Measurements from ENCODE around the gene NGEF. TPM values are rescaled to one million over a fixed set of nuclear protein-coding genes. Genes with fewer than 3 reads are reported as not detected.
"Not testable (repeated sequence)": the region's sequence is repeated elsewhere in the genome, so short reads cannot be mapped to it uniquely, and the experiment has no call there.

The NGEF gene
- total RNA-seq, 2 experiments from 2014 or later = 0.48 to 0.58 TPM

DNA sequence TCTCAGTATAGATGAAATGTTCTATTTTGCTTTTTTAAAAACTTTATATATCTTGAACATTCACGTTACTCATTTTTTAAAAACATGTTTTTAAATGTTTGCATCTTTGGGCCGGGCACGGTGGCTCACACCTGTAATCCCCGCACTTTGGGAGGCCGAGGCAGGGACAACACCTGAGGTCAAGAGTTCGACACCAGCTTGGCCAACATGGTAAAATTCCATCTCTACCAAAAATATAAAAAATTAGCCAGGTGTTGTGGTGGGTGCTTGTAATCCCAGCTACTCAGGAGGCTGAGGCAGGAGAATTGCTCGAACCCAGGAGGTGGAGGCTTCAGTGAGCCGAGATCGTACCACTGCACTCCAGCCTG, 105.4 kb downstream of the NGEF start:
- H3K4me3 Mint-ChIP-seq; POLR2A ChIA-PET; H3K36me3 Mint-ChIP-seq (ENCODE audit: low read depth); CTCF ChIA-PET; H3K27ac Mint-ChIP-seq; H3K4me1 Mint-ChIP-seq; H3K9me3 Mint-ChIP-seq; DNase-seq: not testable (repeated sequence)
- peaks cover 31% of the 10 kb centered on the region for H3K27me3 Mint-ChIP-seq

DNA sequence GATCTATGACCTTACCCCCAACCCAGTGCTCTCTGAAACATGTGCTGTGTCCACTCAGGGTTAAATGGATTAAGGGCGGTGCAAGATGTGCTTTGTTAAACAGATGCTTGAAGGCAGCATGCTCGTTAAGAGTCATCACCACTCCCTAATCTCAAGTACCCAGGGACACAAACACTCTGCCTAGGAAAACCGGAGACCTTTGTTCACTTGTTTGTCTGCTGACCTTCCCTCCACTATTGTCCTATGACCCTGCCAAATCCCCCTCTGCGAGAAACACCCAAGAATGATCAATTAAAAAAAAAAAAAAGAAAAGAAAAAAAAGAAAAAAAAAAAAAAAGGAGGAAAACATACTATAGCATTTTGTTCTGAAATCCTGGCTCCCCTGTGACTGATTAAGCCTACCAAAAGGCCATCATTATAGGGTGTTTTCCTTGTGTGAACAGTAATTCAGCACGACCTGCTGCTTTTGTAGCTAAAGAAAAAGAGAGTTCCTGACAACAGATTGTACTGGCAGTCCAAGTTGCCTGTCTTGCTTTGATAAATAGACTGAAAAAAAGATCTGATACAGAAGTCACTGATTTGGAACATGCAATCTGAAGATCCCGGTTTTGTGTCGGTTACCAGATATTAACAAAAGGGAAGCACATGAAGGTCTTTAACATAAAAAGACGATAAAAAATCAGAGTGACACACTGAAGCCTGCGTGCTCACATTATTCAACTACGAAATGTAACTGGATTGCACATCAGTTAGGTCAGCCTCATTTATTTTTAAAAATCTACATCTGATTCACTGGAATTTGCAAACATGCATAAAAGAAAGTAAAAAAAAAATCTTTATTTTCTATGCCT, 106.0 kb downstream of the NGEF start:
- POLR2A ChIA-PET; DNase-seq; H3K4me1 Mint-ChIP-seq; CTCF ChIA-PET; H3K36me3 Mint-ChIP-seq (ENCODE audit: low read depth); H3K4me3 Mint-ChIP-seq; H3K9me3 Mint-ChIP-seq; H3K27ac Mint-ChIP-seq: not testable (repeated sequence)
- H3K27me3 Mint-ChIP-seq = peaks cover 27% of the 10 kb centered on the region

DNA sequence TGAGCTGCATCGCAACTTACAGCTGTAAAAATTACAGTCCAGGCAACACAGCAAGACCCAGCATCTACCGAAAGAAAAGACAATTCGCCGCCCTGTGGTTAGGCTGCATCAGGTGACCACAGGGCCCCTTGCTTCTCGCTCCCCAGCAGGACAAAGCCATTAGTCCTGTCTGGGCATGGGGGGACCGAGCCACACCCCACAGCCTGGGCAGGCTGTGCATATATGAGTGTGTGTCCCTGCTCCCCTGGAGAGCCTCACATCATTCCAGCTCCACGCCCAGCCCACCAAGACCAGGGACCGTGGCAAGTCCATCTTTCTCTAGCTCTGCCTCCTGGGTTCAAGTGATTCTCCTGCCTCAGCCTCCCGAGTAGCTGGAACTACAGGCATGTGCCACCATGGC, 109.1 kb downstream of the NGEF start:
- Mint-ChIP-seq H3K36me3 (ENCODE audit: low read depth) (no peaks in the 10 kb centered on the region), H3K27me3 (peaks cover 3% of the 10 kb centered on the region), H3K9me3 (no peaks in the 10 kb centered on the region), H3K4me3 (no peak overlapping the region), H3K4me1 (peaks cover 6% of the 10 kb centered on the region), H3K27ac (no peak overlapping the region)
- ChIA-PET CTCF (no interaction called here), POLR2A (no interaction called here)
- no peak for DNase-seq

DNA sequence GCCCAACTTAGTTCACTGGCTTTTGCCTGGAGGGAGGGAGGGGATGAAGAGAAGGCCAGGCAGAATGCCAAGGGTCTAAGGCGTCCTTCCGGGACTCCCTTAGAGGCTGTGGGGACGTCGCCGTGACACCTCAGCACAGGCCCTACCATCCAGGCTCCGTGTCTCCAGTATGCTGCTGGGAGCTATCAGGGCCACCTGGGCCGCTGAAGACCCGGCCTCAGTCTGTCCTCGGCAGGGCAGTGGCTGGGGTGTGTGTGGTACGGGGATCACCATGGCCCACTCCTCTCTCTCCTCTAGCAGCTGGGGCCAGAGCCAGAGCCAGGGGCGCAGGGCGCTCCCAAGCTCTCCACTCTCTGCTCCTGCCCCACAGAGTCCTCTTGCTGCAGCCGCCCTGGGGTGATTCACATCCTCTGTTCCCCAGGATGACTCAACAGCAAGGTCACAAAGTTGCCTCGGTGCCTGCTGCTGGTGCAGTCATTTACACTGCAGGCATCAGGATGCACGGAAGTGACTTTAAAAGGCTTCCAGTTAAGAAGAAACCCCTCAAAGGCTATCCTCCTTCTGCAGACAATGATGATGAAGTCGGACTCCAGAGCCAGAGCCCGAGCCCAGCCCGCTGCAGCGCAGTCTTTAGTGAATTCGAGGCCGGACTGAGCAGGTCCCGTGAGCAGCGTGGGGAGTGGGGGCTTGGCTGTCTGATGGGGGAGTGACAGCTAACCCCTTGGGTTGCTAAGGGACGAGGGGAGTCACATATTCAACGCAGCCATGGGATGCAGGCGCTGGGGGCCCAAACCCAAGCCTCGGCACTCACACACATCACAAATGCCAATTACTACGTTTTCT, 111.1 kb downstream of the NGEF start:
- H3K36me3 Mint-ChIP-seq (ENCODE audit: low read depth) = no peaks in the 10 kb centered on the region
- ChIA-PET POLR2A (no interaction called here), CTCF (no interaction called here)
- DNase-seq = peak; percentile 55
- peaks cover 11% of the 10 kb centered on the region for H3K4me1 Mint-ChIP-seq
- H3K9me3 Mint-ChIP-seq = no peaks in the 10 kb centered on the region
- H3K27me3 Mint-ChIP-seq = no peaks in the 10 kb centered on the region
- no peak overlapping the region for H3K4me3 Mint-ChIP-seq
- peak overlapping the region; percentile 11 for H3K27ac Mint-ChIP-seq

DNA sequence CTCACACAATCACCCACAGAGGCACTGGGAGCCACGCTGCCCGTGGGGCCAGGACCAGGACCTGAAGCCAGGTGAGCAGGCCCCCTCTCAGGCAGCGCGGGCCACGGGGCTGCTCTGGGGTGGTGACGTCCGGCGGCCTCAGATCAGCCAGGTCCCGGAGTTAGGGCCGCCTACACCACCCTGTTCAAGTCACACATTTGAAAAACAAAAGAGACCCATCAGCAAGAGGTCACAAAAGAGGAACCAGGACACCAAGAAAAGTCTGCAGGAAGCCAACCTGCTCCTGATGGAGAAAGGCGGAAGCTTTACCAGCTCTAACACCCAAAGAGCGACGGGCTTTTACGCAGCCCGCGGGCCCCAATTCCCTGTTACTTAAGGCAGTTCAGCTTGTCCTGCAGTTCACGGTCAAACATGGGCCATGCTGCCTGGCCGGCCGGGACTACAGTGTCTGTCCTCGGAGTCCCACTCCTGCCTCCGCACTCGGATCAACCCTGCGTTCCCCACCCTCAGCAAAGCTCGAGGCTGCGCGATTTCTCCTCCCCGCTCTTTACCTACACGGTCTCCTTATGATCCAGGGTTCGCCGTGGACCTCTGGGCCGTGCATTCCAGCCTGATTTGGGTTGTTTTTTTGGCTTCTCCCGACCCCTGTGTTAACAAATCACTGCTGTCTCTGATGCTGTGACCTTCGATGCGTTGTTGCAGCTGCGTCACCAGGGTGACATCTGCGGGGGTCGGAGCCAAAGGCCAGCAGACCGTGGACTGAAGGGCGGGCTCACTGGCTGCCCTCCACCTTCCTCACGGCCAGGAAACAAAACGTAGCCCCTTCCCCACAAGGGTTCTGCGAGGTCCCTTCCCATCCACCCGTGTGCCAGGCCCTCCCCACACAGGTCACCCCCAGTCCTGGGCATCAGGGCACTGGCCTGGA, 112.0 kb downstream of the NGEF start:
- Mint-ChIP-seq H3K9me3 (no peaks in the 10 kb centered on the region), H3K4me3 (no peak overlapping the region), H3K27me3 (no peaks in the 10 kb centered on the region), H3K36me3 (ENCODE audit: low read depth) (no peaks in the 10 kb centered on the region), H3K4me1 (peaks cover 11% of the 10 kb centered on the region), H3K27ac (no peak overlapping the region)
- ChIA-PET CTCF (no interaction called here), POLR2A (no interaction called here)
- no peak for DNase-seq

GRCh38 chr2:232898592-232899543, 114.2 kb downstream of the NGEF start:
- CTCF ChIA-PET = no interaction called here
- DNase-seq = no peak
- Mint-ChIP-seq H3K9me3 (no peaks in the 10 kb centered on the region), H3K27ac (no peak overlapping the region), H3K4me1 (peaks cover 11% of the 10 kb centered on the region), H3K36me3 (ENCODE audit: low read depth) (no peaks in the 10 kb centered on the region), H3K4me3 (no peak overlapping the region), H3K27me3 (no peaks in the 10 kb centered on the region)
- POLR2A ChIA-PET = no interaction called here

GRCh38 chr2:232897598-232898408, 115.3 kb downstream of the NGEF start:
- H3K27ac Mint-ChIP-seq = no peak overlapping the region
- no peaks in the 10 kb centered on the region for H3K36me3 Mint-ChIP-seq (ENCODE audit: low read depth)
- H3K27me3 Mint-ChIP-seq = no peaks in the 10 kb centered on the region
- no peak overlapping the region for H3K4me3 Mint-ChIP-seq
- CTCF ChIA-PET = no interaction called here
- DNase-seq = no peak
- H3K9me3 Mint-ChIP-seq = no peaks in the 10 kb centered on the region
- POLR2A ChIA-PET = no interaction called here
- H3K4me1 Mint-ChIP-seq = peaks cover 11% of the 10 kb centered on the region

- Mint-ChIP-seq H3K36me3 (ENCODE audit: low read depth) (no peaks in the 10 kb centered on the region), H3K27ac (no peak overlapping the region), H3K27me3 (no peaks in the 10 kb centered on the region), H3K4me3 (no peak overlapping the region), H3K9me3 (no peaks in the 10 kb centered on the region), H3K4me1 (peaks cover 7% of the 10 kb centered on the region)
- ChIA-PET CTCF (no interaction called here), POLR2A (no interaction called here)
- DNase-seq = no peak
These were observed 116.1 kb downstream of the NGEF start for GRCh38 chr2:232896720-232897597.

DNA sequence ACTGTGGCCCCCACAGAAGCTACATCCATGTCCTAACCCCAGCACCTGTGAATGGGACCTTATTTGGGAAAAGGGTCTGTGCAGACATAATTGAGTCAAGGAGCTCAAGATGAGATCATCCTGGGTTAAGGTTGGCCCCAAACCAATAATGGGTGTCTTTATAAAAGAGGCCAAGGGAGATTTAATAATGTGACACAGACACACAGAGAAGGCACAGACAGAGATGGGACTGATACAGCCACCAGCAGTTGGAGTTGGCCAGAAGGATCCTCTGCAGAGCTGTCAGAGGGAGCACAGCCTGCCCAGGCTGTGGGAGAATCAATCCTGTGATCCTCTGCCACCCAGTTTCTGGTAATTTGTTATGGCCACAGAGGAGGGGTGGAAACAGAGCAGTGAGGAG, 116.9 kb downstream of the NGEF start:
- no peak overlapping the region for H3K4me3 Mint-ChIP-seq
- no peak overlapping the region for H3K27ac Mint-ChIP-seq
- H3K27me3 Mint-ChIP-seq = no peaks in the 10 kb centered on the region
- no peaks in the 10 kb centered on the region for H3K9me3 Mint-ChIP-seq
- H3K4me1 Mint-ChIP-seq = peaks cover 5% of the 10 kb centered on the region
- DNase-seq = no peak
- ChIA-PET CTCF (no interaction called here), POLR2A (no interaction called here)
- no peaks in the 10 kb centered on the region for H3K36me3 Mint-ChIP-seq (ENCODE audit: low read depth)

GRCh38 chr2:232894746-232895145, 118.3 kb downstream of the NGEF start:
- peaks cover 7% of the 10 kb centered on the region for H3K4me1 Mint-ChIP-seq
- H3K27ac Mint-ChIP-seq = no peak overlapping the region
- no peaks in the 10 kb centered on the region for H3K36me3 Mint-ChIP-seq (ENCODE audit: low read depth)
- no peaks in the 10 kb centered on the region for H3K9me3 Mint-ChIP-seq
- POLR2A ChIA-PET = no interaction called here
- H3K4me3 Mint-ChIP-seq = no peak overlapping the region
- CTCF ChIA-PET = no interaction called here
- peaks cover 1% of the 10 kb centered on the region for H3K27me3 Mint-ChIP-seq
- no peak for DNase-seq

GRCh38 chr2:232894251-232894650, 118.8 kb downstream of the NGEF start:
- DNase-seq = no peak
- no peaks in the 10 kb centered on the region for H3K36me3 Mint-ChIP-seq (ENCODE audit: low read depth)
- H3K27ac Mint-ChIP-seq = no peak overlapping the region
- peaks cover 1% of the 10 kb centered on the region for H3K27me3 Mint-ChIP-seq
- CTCF ChIA-PET = no interaction called here
- H3K4me3 Mint-ChIP-seq = no peak overlapping the region
- H3K9me3 Mint-ChIP-seq = no peaks in the 10 kb centered on the region
- peaks cover 7% of the 10 kb centered on the region for H3K4me1 Mint-ChIP-seq
- POLR2A ChIA-PET = no interaction called here

All from activated CD4-positive, alpha-beta memory T cell treated with anti-CD3 and anti-CD28 coated beads, Interleukin-2, amount 10 ng/mL, durations not matched to agents 7 days and 5 days (primary cell).